AG04450 (cell line): ENCODE measurements around the gene DVL3. TPM values are rescaled to one million over a fixed set of nuclear protein-coding genes. Genes with fewer than 3 reads are reported as not detected.
A peak's percentile ranks its signal among the peaks of the same experiment; 100 is the strongest.
"Not testable (repeated sequence)": the region's sequence is repeated elsewhere in the genome, so short reads cannot be mapped to it uniquely, and the experiment has no call there.

Source experiments
- CTCF ChIA-PET: fragments of 300-600, 350-600 bp; formaldehyde crosslinking; extraction: SDS; loops from one replicate; lab custom pipeline; 2022; ENCODE audit warnings: antibody characterized with exemption, inconsistent platforms; lab: Charles Lee
- POLR2A ChIA-PET: fragments of 350-600 bp; formaldehyde crosslinking; extraction: SDS; loops from one replicate; lab custom pipeline; 2021; ENCODE audit warnings: antibody characterized with exemption, inconsistent platforms; lab: Yijun Ruan, JAX
- DNase-seq: peaks from one replicate; pipeline ENCODE4 v3.0.0-alpha.2; 2011; ENCODE audit warnings: low read depth, low spot score
- H3K27ac ChIP-seq: one replicate; pipeline ENCODE4 v1.5.1; 2012; ENCODE audit warnings: low read depth, low read length, control low read depth
- H3K27me3 ChIP-seq: one replicate; pipeline ENCODE4 v1.6.0; 2012; ENCODE audit warnings: low read length; ENCODE audit not compliant: control insufficient read depth, insufficient read depth
- H3K4me3 ChIP-seq: 2 replicates; pipeline ENCODE4 v1.5.1; 2011; ENCODE audit warnings: mild to moderate bottlenecking, low read depth, low read length, control low read depth
- H3K9me3 ChIP-seq: 2 replicates; pipeline ENCODE4 v1.5.1; 2012; ENCODE audit warnings: low read length; ENCODE audit not compliant: control insufficient read depth, insufficient read depth
- CTCF ChIP-seq: IDR thresholded peaks from 2 replicates; pipeline ENCODE4 v1.5.1; 2011; ENCODE audit warnings: low read depth, low read length, control low read depth, inconsistent platforms
- polyA minus RNA-seq: library from RNA; depleted of rRNA, polyadenylated mRNA; stranded (reverse); fragments of >200 nt; gene quantifications from 2 replicates; pipeline ENCODE4 v1.2.3, GENCODE V29; 2011; rRNA and poly(A)+ RNA removed
- polyA plus RNA-seq: library from polyadenylated mRNA; depleted of rRNA; stranded (reverse); fragments of >200 nt; gene quantifications from 2 replicates; pipeline ENCODE4 v1.2.3, GENCODE V29; 2011; rRNA removed

The DVL3 gene
- 29.7 and 37.8 TPM in 2 replicates for polyA plus RNA-seq
- 61.5 and 77.9 TPM in 2 replicates for polyA minus RNA-seq

- no peak for TF ChIP-seq CTCF
- H3K27ac ChIP-seq, result peak within 1 kb of the TSS; percentile 68
- H3K4me3 ChIP-seq, result peak within 1 kb of the TSS; percentile 97
- H3K27me3 ChIP-seq, result no peaks in the 10 kb centered on the region
- DNase-seq, result no peak
- H3K9me3 ChIP-seq, result no peaks in the 10 kb centered on the region; the same call in 1 of the 2 replicates
- CTCF ChIA-PET, result interaction anchor here (0.7 to 0.9 kb wide), 2 partner anchors 20 to 95 kb away, joined by 3 to 6 read pairs; partner anchors contain the start of gene EIF2B5
- POLR2A ChIA-PET, result interaction anchor here (0.6 to 2.1 kb wide), 3 partner anchors 10 to 295 kb away, joined by 6 to 17 read pairs (median 9); partner anchors contain the start of gene AP2M1
These were observed at the start of gene DVL3 for GRCh38 chr3:184154885-184155643. TSS of gene DVL3 (plus strand) at chr3:184155377. CDS start at chr3:184155636, 259 bp downstream.

- TF ChIP-seq CTCF, result no peak
- Histone ChIP-seq H3K27me3 (peaks cover 7% of the 10 kb centered on the region), H3K9me3 (no peaks in the 10 kb centered on the region), H3K4me3 (no peak overlapping the region), H3K27ac (no peak overlapping the region)
- no peak for DNase-seq
- ChIA-PET POLR2A (no interaction called here), CTCF (interaction anchor here (1.2 kb wide), 1 partner anchor 215 kb away, joined by 5 read pairs; no protein-coding TSS in a partner anchor)
These were observed 44.9 kb upstream of the DVL3 start for GRCh38 chr3:184110316-184110725.

- no peak for TF ChIP-seq CTCF
- DNase-seq, result no peak
- Histone ChIP-seq H3K9me3 (no peaks in the 10 kb centered on the region), H3K27me3 (peaks cover 4% of the 10 kb centered on the region), H3K4me3 (no peak overlapping the region), H3K27ac (no peak overlapping the region)
- CTCF ChIA-PET, result no interaction called here
- POLR2A ChIA-PET, result no interaction called here
These were observed 39.2 kb upstream of the DVL3 start for GRCh38 chr3:184116017-184116416.

- Histone ChIP-seq H3K27ac (no peak overlapping the region), H3K9me3 (no peaks in the 10 kb centered on the region), H3K4me3 (no peak overlapping the region), H3K27me3 (peaks cover 4% of the 10 kb centered on the region)
- ChIA-PET POLR2A (interaction anchor here (0.9 kb wide), 1 partner anchor 481 kb away, joined by 3 read pairs; no protein-coding TSS in a partner anchor), CTCF (interaction anchor here (1.1 kb wide), 1 partner anchor 222 kb away, joined by 4 read pairs; no protein-coding TSS in a partner anchor)
- DNase-seq, result no peak
- TF ChIP-seq CTCF, result no peak
These were observed 37.5 kb upstream of the DVL3 start for GRCh38 chr3:184117636-184118035.

- H3K27ac ChIP-seq, POLR2A ChIA-PET, H3K9me3 ChIP-seq, H3K27me3 ChIP-seq, DNase-seq, H3K4me3 ChIP-seq, CTCF ChIA-PET: not testable (repeated sequence)
These were observed 34.1 kb upstream of the DVL3 start for GRCh38 chr3:184121031-184121430.
